ENCODE data around the gene LMOD2.

Gene LMOD2

GRCh38 chr7:123687161-123687560 is 31.5 kb downstream of the LMOD2 start:
- H3K9me2 ChIP-seq (ENCODE audit: low read depth, low read length): no peaks in the 10 kb centered on the region
- no peak overlapping the region for H3K27ac ChIP-seq (ENCODE audit: low read depth, low read length, poor library complexity, severe bottlenecking)
- TF ChIP-seq CTCF (IDR thresholded peaks at IDR 0.05; ENCODE audit: low read length) (no peak), EZH2 (IDR thresholded peaks at IDR 0.05; ENCODE audit: borderline replicate concordance, low read length) (no peak)
- H3K9ac ChIP-seq (ENCODE audit: low read length): no peak overlapping the region
- H3K79me2 ChIP-seq (ENCODE audit: insufficient read depth, low read length): no peaks in the 10 kb centered on the region
- H3K4me3 ChIP-seq (ENCODE audit: low read depth, low read length, poor library complexity, severe bottlenecking): no peak overlapping the region
- no peaks in the 10 kb centered on the region for H3K27me3 ChIP-seq (ENCODE audit: insufficient read depth, low read length)
- no peaks in the 10 kb centered on the region for H4K20me1 ChIP-seq (ENCODE audit: insufficient read depth, low read length)
- no peak overlapping the region for H3K4me2 ChIP-seq (ENCODE audit: low read length)
- no peak overlapping the region for H2AFZ ChIP-seq (ENCODE audit: low read length)
- H3F3A ChIP-seq (ENCODE audit: insufficient read depth, low read length): no peaks in the 10 kb centered on the region
- no peaks in the 10 kb centered on the region for H3K9me3 ChIP-seq (ENCODE audit: low read length)
- peaks cover 27% of the 10 kb centered on the region for H3K36me3 ChIP-seq (ENCODE audit: insufficient read depth, low read length)
- no peaks in the 10 kb centered on the region for H3K4me1 ChIP-seq (ENCODE audit: insufficient read depth, low read length, severe bottlenecking)

GRCh38 chr7:123687727-123688126 is 32.1 kb downstream of the LMOD2 start:
- Histone ChIP-seq H3K27me3 (ENCODE audit: insufficient read depth, low read length) (no peaks in the 10 kb centered on the region), H3K9ac (ENCODE audit: low read length) (no peak overlapping the region), H3K27ac (ENCODE audit: low read depth, low read length, poor library complexity, severe bottlenecking) (no peak overlapping the region), H3K4me1 (ENCODE audit: insufficient read depth, low read length, severe bottlenecking) (no peaks in the 10 kb centered on the region), H3K4me2 (ENCODE audit: low read length) (no peak overlapping the region), H3K36me3 (ENCODE audit: insufficient read depth, low read length) (peaks cover 32% of the 10 kb centered on the region), H3K79me2 (ENCODE audit: insufficient read depth, low read length) (no peaks in the 10 kb centered on the region), H3K4me3 (ENCODE audit: low read depth, low read length, poor library complexity, severe bottlenecking) (no peak overlapping the region), H3K9me2 (ENCODE audit: low read depth, low read length) (no peaks in the 10 kb centered on the region), H3K9me3 (ENCODE audit: low read length) (no peaks in the 10 kb centered on the region), H3F3A (ENCODE audit: insufficient read depth, low read length) (no peaks in the 10 kb centered on the region), H2AFZ (ENCODE audit: low read length) (no peak overlapping the region), H4K20me1 (ENCODE audit: insufficient read depth, low read length) (no peaks in the 10 kb centered on the region)
- no peak for TF ChIP-seq CTCF (IDR thresholded peaks at IDR 0.05; ENCODE audit: low read length)
- no peak for TF ChIP-seq EZH2 (IDR thresholded peaks at IDR 0.05; ENCODE audit: borderline replicate concordance, low read length)

DNA sequence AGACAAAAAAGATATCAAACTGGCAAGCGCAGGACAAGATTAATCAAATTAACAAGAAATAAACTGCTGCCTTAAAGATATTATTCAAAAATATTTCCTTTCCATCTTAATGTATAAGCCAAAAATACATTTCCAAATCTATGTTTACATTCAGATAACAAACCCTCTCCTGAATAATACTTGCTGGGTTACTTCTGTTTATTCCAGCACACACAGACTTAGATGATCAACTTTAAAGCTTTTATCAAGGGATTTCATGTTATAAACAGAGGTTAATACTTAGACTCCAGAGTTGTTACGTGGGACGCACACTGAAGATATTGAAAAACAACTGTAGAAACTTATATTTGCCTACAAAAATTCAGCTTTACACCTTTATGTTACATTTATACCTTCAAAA is 33.6 kb downstream of the LMOD2 start:
- no peaks in the 10 kb centered on the region for H3K79me2 ChIP-seq (ENCODE audit: insufficient read depth, low read length)
- no peak overlapping the region for H3K9ac ChIP-seq (ENCODE audit: low read length)
- no peak overlapping the region for H3K27ac ChIP-seq (ENCODE audit: low read depth, low read length, poor library complexity, severe bottlenecking)
- no peak overlapping the region for H2AFZ ChIP-seq (ENCODE audit: low read length)
- no peak overlapping the region for H3K4me3 ChIP-seq (ENCODE audit: low read depth, low read length, poor library complexity, severe bottlenecking)
- H3K4me1 ChIP-seq (ENCODE audit: insufficient read depth, low read length, severe bottlenecking): no peaks in the 10 kb centered on the region
- H3K4me2 ChIP-seq (ENCODE audit: low read length): no peak overlapping the region
- H3F3A ChIP-seq (ENCODE audit: insufficient read depth, low read length): no peaks in the 10 kb centered on the region
- H3K27me3 ChIP-seq (ENCODE audit: insufficient read depth, low read length): no peaks in the 10 kb centered on the region
- no peaks in the 10 kb centered on the region for H3K9me3 ChIP-seq (ENCODE audit: low read length)
- H3K9me2 ChIP-seq (ENCODE audit: low read depth, low read length): no peaks in the 10 kb centered on the region
- no peaks in the 10 kb centered on the region for H4K20me1 ChIP-seq (ENCODE audit: insufficient read depth, low read length)
- TF ChIP-seq EZH2 (IDR thresholded peaks at IDR 0.05; ENCODE audit: borderline replicate concordance, low read length) (no peak), CTCF (IDR thresholded peaks at IDR 0.05; ENCODE audit: low read length) (no peak)
- peaks cover 38% of the 10 kb centered on the region for H3K36me3 ChIP-seq (ENCODE audit: insufficient read depth, low read length)

Measured in OCI-LY1 (cell line).